Heart left ventricle (tissue), 16 donors: ENCODE measurements around the gene PLEKHA6. TPM values are rescaled to one million over a fixed set of nuclear protein-coding genes. Genes with fewer than 3 reads are reported as not detected.

Source experiments
- ATAC-seq, 4 donors: fragments of 200-7000 bp; cut with Tn5 transposase; one replicate each; pipeline ENCODE4 v1.9.1; 2020 to 2022; ENCODE audit warnings: moderate library complexity in 4 of 4, mild to moderate bottlenecking in 3 of 4, moderate number of reproducible peaks in 1 of 4
- DNase-seq, 5 donors: peaks; one replicate each; pipeline ENCODE4 v3.0.0-alpha.2; 2020
- H3K27ac ChIP-seq, 12 donors: fragments of 200-600 bp; sonication (generic) in 4 of 12; one replicate each; pipeline versions ENCODE4 v1.5.0 to v1.8.0; 2016 to 2022; ENCODE audit warnings: mild to moderate bottlenecking in 2 of 12
- H3K27me3 ChIP-seq, 9 donors: fragments of 200-600 bp; sonication (generic) in 2 of 9; one replicate each; pipeline versions ENCODE4 v1.5.1 to v1.8.0; 2016 to 2022; ENCODE audit warnings: mild to moderate bottlenecking in 3 of 9
- H3K36me3 ChIP-seq, 9 donors: fragments of 200-600 bp; sonication (generic) in 2 of 9; one replicate each; pipeline versions ENCODE4 v1.5.0 to v1.8.0; 2018 to 2022; ENCODE audit warnings: mild to moderate bottlenecking in 2 of 9
- H3K4me1 ChIP-seq, 12 donors: fragments of 200-600 bp; sonication (generic) in 4 of 12; one replicate each; pipeline versions ENCODE4 v1.5.0 to v1.8.0; 2016 to 2022; ENCODE audit warnings: mild to moderate bottlenecking in 3 of 12
- H3K4me3 ChIP-seq, 12 donors: fragments of 200-600 bp; sonication (generic) in 4 of 12; one replicate each; pipeline versions ENCODE4 v1.5.0 to v1.8.0; 2017 to 2022; ENCODE audit warnings: mild to moderate bottlenecking in 9 of 12, moderate library complexity in 4 of 12
- H3K9me3 ChIP-seq, 12 donors: fragments of 200-600 bp; sonication (generic) in 4 of 12; one replicate each; pipeline versions ENCODE4 v1.5.0 to v1.8.0; 2016 to 2022; ENCODE audit warnings: mild to moderate bottlenecking in 1 of 12
- CTCF ChIP-seq, 12 donors: fragments of 200-600 bp; sonication (generic) in 4 of 12; IDR thresholded peaks; one replicate each; pipeline versions ENCODE4 v1.5.0 to v1.8.0; 2018 to 2022; ENCODE audit warnings: antibody characterized with exemption in 12 of 12, mild to moderate bottlenecking in 5 of 12
- POLR2A ChIP-seq, 2 donors: fragments of 450-650 bp; IDR thresholded peaks; one replicate each; pipeline ENCODE4 v1.6.1; 2017; ENCODE audit warnings: antibody characterized with exemption in 2 of 2, mild to moderate bottlenecking in 2 of 2, moderate library complexity in 2 of 2
- WGBS, 4 donors: extraction: QIAGEN DNeasy Blood & Tissue Kit in 2 of 4; methylation state at CpG; one replicate each; pipeline versions ENCODE4 v1.1.5 to v1.1.7; 2013 to 2018; 5-methylcytosine and 5-hydroxymethylcytosine counted together
- intact Hi-C, 10 donors: fragments of 100-400 bp; cut with DNase I; formaldehyde crosslinking; loops; one replicate each; pipeline versions ENCODE4 v1.11.1 to v1.14.2; 2022
- polyA plus RNA-seq, 2 donors: library from polyadenylated mRNA; stranded (reverse); fragments of 200-250 nt; gene quantifications; one replicate each; pipeline ENCODE4 v1.2.3, GENCODE V29; 2013
- total RNA-seq, 9 donors: library from RNA; depleted of rRNA in 2 of 9; stranded (reverse); fragments of >200 nt in 2 of 9; fragmentation: NEBNext Ultra II Directional in 3 of 9; extraction: Animal tissue kit (Norgen Biotek cat#: 25700) in 3 of 9; gene quantifications; one replicate each; pipeline versions ENCODE4 v1.1.0 to v1.2.4, GENCODE V29; 2016 to 2023
- donor health status: ischemic (EF 13 %, LVEDD 7.1; RV severe dilation, severe dysfunction).
- donor health status: healthy with polysubstance abuse.
- donor health status: DM: no; HTN: yes; CAD: no.
- donor health status: DM: no; HTN: no; CAD: no.
- donor health status: ischemic (EF 25% LVEDD 6.9; RV normal size, moderate dysfunction).
- donor health status: ischemic (EF 25% LVEDD 5.7; RV mildly dilated, moderate dysfunction).
- donor health status: healthy.
- donor health status: DM: yes; HTN: yes; CAD: no.
- donor health status: ischemic (EF 35%, LVEDD 5.7; RV mildly dilated, moderate dysfunction).
- donor health status: nonischemic (EF 11% LVEDD 7.7; RV severe dilation, severe dysfunction).
- donor health status: DM: yes; HTN: yes; CAD: no.
- donor health status: PGD.
- donor health status: ischemic (EF 29% LVEDD 5.4; RV normal size, mild dysfunction).
- donor health status: nonischemic (EF 23%, LVEDD 6.1; RV moderate dilation, normal function).

Gene PLEKHA6
- total and polyA plus RNA-seq, 11 donors, result 5.2 to 33.2 (median 18.9) TPM

- Histone ChIP-seq H3K4me3 (no peak overlapping the region), H3K4me1 (peaks cover 0 to 47% (median 0%) of the 10 kb centered on the region in 12 donors), H3K9me3 (no peaks in the 10 kb centered on the region), H3K27me3 (no peaks in the 10 kb centered on the region), H3K36me3 (no peaks in the 10 kb centered on the region), H3K27ac (no peak overlapping the region)
- DNase-seq (no peak), ATAC-seq (no peak)
- TF ChIP-seq POLR2A (IDR thresholded peaks at IDR 0.05) (no peak), CTCF (IDR thresholded peaks at IDR 0.05) (no peak)
- 68 to 75% (median 71%) methylated on average over 2 of the region's 2 CpGs for WGBS, 4 donors
- intact Hi-C loops, result no loop called here
Measured at GRCh38 chr1:204338360-204338759, 21.4 kb downstream of the PLEKHA6 start.

- DNase-seq (no peak), ATAC-seq (no peak)
- H3K4me3 ChIP-seq, result no peak overlapping the region
- TF ChIP-seq CTCF (IDR thresholded peaks at IDR 0.05) (no peak), POLR2A (IDR thresholded peaks at IDR 0.05) (no peak)
- WGBS, 4 donors, result 82 to 98% (median 93%) methylated on average over 6 of the region's 6 CpGs
- intact Hi-C loops, result no loop called here
- H3K4me1 ChIP-seq, result peaks cover 0 to 47% (median 0%) of the 10 kb centered on the region in 12 donors
- no peaks in the 10 kb centered on the region for H3K27me3 ChIP-seq
- H3K9me3 ChIP-seq, result no peaks in the 10 kb centered on the region
- H3K27ac ChIP-seq, result no peak overlapping the region
- no peaks in the 10 kb centered on the region for H3K36me3 ChIP-seq
Measured at GRCh38 chr1:204337583-204337982, 22.1 kb downstream of the PLEKHA6 start.

- intact Hi-C loops, result no loop called here
- 86 to 90% (median 89%) methylated on average over 3 of the region's 3 CpGs for WGBS, 4 donors
- H3K27ac ChIP-seq, result no peak overlapping the region
- DNase-seq, result no peak
- no peak for ATAC-seq
- H3K27me3 ChIP-seq, result no peaks in the 10 kb centered on the region
- no peaks in the 10 kb centered on the region for H3K9me3 ChIP-seq
- peaks cover 0 to 48% (median 0%) of the 10 kb centered on the region in 12 donors for H3K4me1 ChIP-seq
- no peaks in the 10 kb centered on the region for H3K36me3 ChIP-seq
- TF ChIP-seq CTCF (IDR thresholded peaks at IDR 0.05) (no peak), POLR2A (IDR thresholded peaks at IDR 0.05) (no peak)
- no peak overlapping the region for H3K4me3 ChIP-seq
Measured at GRCh38 chr1:204337036-204337429, 22.7 kb downstream of the PLEKHA6 start.

- Histone ChIP-seq H3K4me1 (peaks cover 0 to 50% (median 0%) of the 10 kb centered on the region in 12 donors), H3K4me3 (no peak overlapping the region), H3K27me3 (no peaks in the 10 kb centered on the region), H3K27ac (no peak overlapping the region), H3K36me3 (no peaks in the 10 kb centered on the region), H3K9me3 (no peaks in the 10 kb centered on the region)
- intact Hi-C loops, result no loop called here
- ATAC-seq (no peak), DNase-seq (no peak)
- WGBS, 4 donors, result 79 to 98% (median 87%) methylated on average over 3 of the region's 3 CpGs
- no peak for TF ChIP-seq CTCF (IDR thresholded peaks at IDR 0.05)
- TF ChIP-seq POLR2A (IDR thresholded peaks at IDR 0.05), result no peak
Measured at GRCh38 chr1:204336421-204337035, 23.2 kb downstream of the PLEKHA6 start.
